Left lung (tissue), 10 donors: ENCODE results near the gene SPSB2. TPM values are rescaled to one million over a fixed set of nuclear protein-coding genes. Genes with fewer than 3 reads are reported as not detected.

Source experiments
- ATAC-seq: fragments of 200-7000 bp; cut with Tn5 transposase; one replicate; pipeline ENCODE4 v1.9.1; 2020; ENCODE audit warnings: moderate library complexity
- DNase-seq, 4 donors: peaks; one replicate each; pipeline ENCODE4 v3.0.0-alpha.2; 2013 to 2020
- H3K27ac ChIP-seq, 2 donors: fragments of 200-600 bp; sonication (generic) in 1 of 2; one replicate each; pipeline versions ENCODE4 v1.5.0 to v1.8.0; 2020 to 2021
- H3K27me3 ChIP-seq, 2 donors: fragments of 200-600 bp; sonication (generic) in 1 of 2; one replicate each; pipeline versions ENCODE4 v1.5.0 to v1.8.0; 2020 to 2021
- H3K36me3 ChIP-seq, 2 donors: fragments of 200-600 bp; sonication (generic) in 1 of 2; one replicate each; pipeline versions ENCODE4 v1.5.0 to v1.8.0; 2020 to 2021
- H3K4me1 ChIP-seq, 2 donors: fragments of 200-600 bp; one replicate each; pipeline ENCODE4 v1.8.0; 2021
- H3K4me3 ChIP-seq, 2 donors: fragments of 200-600 bp; sonication (generic) in 1 of 2; one replicate each; pipeline versions ENCODE4 v1.5.0 to v1.8.0; 2020 to 2021; ENCODE audit warnings: mild to moderate bottlenecking in 1 of 2
- H3K9me3 ChIP-seq, 2 donors: fragments of 200-600 bp; sonication (generic) in 1 of 2; one replicate each; pipeline versions ENCODE4 v1.5.0 to v1.8.0; 2020 to 2021
- intact Hi-C, 2 donors: fragments of 100-400 bp; cut with DNase I; formaldehyde crosslinking; loops; one replicate each; pipeline versions ENCODE4 v1.11.2 to v1.14.2; 2022
- polyA plus RNA-seq, 6 donors: library from polyadenylated mRNA; unstranded; fragments of 120-200 nt; gene quantifications; one replicate each; pipeline ENCODE4 v1.2.1, GENCODE V29; 2013; ENCODE audit not compliant: insufficient read length in 6 of 6
- total RNA-seq, 2 donors: library from RNA; stranded (reverse); fragmentation: NEBNext Ultra II Directional; extraction: Animal tissue kit (Norgen Biotek cat#: 25700); gene quantifications; one replicate each; pipeline ENCODE4 v1.2.1, GENCODE V29; 2021
- TF ChIP-seq, protein P1 (sequence below), 2 donors: fragments of 200-600 bp; sonication (generic) in 1 of 2; IDR thresholded peaks; one replicate each; pipeline versions ENCODE4 v1.5.0 to v1.8.0; 2021; ENCODE audit warnings: antibody characterized with exemption in 2 of 2
- donor health status: DM: no; HTN: yes; CAD: no.
- donor health status: DM: no; HTN: no; CAD: no.

The SPSB2 gene
- total and polyA plus RNA-seq, 8 donors: 3.4 to 27.1 (median 8.4) TPM

DNA sequence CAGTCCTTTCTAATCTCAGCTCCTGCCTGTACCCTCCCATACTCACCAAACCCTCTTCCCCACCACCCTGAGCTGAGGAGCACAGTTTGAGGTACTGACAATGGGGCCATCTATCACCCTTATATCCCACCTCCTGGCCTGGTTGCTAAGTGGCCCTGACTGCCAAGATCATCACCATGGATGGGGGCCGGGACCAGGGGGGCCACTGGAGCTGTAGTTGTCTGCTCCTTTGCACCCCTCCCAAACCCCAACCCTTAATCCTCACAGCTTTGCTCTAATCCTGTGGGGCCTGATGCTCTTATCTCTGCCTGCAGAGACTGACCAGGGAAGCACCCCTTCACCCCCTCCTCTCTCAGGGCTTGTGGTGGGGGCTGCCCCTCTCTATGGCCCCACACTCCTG lies 32.8 kb downstream of the SPSB2 start:
- Histone ChIP-seq H3K27ac (no peak overlapping the region), H3K4me1 (no peaks in the 10 kb centered on the region), H3K27me3 (no peaks in the 10 kb centered on the region), H3K9me3 (no peaks in the 10 kb centered on the region), H3K4me3 (no peak overlapping the region), H3K36me3 (no peaks in the 10 kb centered on the region)
- intact Hi-C loops: no loop called here
- ATAC-seq: no peak
- TF ChIP-seq, protein P1, sequence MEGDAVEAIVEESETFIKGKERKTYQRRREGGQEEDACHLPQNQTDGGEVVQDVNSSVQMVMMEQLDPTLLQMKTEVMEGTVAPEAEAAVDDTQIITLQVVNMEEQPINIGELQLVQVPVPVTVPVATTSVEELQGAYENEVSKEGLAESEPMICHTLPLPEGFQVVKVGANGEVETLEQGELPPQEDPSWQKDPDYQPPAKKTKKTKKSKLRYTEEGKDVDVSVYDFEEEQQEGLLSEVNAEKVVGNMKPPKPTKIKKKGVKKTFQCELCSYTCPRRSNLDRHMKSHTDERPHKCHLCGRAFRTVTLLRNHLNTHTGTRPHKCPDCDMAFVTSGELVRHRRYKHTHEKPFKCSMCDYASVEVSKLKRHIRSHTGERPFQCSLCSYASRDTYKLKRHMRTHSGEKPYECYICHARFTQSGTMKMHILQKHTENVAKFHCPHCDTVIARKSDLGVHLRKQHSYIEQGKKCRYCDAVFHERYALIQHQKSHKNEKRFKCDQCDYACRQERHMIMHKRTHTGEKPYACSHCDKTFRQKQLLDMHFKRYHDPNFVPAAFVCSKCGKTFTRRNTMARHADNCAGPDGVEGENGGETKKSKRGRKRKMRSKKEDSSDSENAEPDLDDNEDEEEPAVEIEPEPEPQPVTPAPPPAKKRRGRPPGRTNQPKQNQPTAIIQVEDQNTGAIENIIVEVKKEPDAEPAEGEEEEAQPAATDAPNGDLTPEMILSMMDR (IDR thresholded peaks at IDR 0.05): no peak
- no peak for DNase-seq

DNA sequence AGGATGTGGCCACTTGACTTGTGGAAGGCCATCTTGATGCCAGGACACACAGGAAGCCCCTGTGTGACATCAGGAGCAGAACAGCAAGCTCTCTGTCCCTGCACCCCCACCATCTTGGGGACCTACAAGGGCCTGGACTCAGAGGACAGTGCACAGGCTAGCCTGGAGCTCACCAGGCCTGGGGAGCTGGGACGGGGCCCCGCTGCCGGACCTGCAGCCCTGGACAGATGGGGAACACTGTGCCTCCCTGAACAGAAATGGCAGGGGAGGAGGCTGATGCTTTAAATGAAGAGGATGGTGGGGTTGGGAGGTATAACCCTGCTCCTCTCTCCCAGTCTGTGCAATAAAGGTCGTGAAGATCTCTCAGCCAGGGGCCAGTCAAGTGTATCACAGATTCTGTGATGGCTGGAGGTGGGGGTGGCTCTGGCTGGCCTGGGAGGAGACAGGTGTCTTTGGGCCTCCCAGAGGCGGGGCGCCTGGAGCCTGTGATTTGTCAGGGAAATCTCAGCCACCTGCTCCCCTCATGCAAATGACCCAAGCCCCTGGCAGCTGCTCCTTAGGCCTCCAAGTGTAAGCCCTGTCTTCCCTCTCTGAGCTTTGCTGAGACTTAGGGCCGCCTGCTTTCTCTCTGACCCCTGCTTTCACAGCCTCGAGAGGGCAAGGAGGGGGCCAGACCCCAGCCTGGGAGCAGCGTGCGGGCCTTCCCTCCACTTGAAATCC lies 33.5 kb downstream of the SPSB2 start:
- intact Hi-C loops: no loop called here
- DNase-seq: no peak
- H3K27me3 ChIP-seq: no peaks in the 10 kb centered on the region
- TF ChIP-seq, protein P1 (IDR thresholded peaks at IDR 0.05): no peak
- no peak overlapping the region for H3K4me3 ChIP-seq
- H3K9me3 ChIP-seq: no peaks in the 10 kb centered on the region
- H3K4me1 ChIP-seq: no peaks in the 10 kb centered on the region
- no peak for ATAC-seq
- no peak overlapping the region for H3K27ac ChIP-seq
- no peaks in the 10 kb centered on the region for H3K36me3 ChIP-seq

- H3K36me3 ChIP-seq: no peaks in the 10 kb centered on the region
- ATAC-seq (no peak), DNase-seq (no peak)
- H3K4me3 ChIP-seq: no peak overlapping the region
- TF ChIP-seq, protein P1 (IDR thresholded peaks at IDR 0.05): no peak
- intact Hi-C loops: no loop called here
- no peaks in the 10 kb centered on the region for H3K27me3 ChIP-seq
- H3K9me3 ChIP-seq: no peaks in the 10 kb centered on the region
- no peaks in the 10 kb centered on the region for H3K4me1 ChIP-seq
- no peak overlapping the region for H3K27ac ChIP-seq
Observed at GRCh38 chr12:6838854-6839253, 34.2 kb downstream of the SPSB2 start.

- H3K9me3 ChIP-seq: no peaks in the 10 kb centered on the region
- DNase-seq (no peak), ATAC-seq (no peak)
- TF ChIP-seq, protein P1 (IDR thresholded peaks at IDR 0.05): no peak
- H3K4me1 ChIP-seq: no peaks in the 10 kb centered on the region
- H3K36me3 ChIP-seq: no peaks in the 10 kb centered on the region
- H3K27me3 ChIP-seq: no peaks in the 10 kb centered on the region
- intact Hi-C loops: no loop called here
- no peak overlapping the region for H3K4me3 ChIP-seq
- no peak overlapping the region for H3K27ac ChIP-seq
Observed at GRCh38 chr12:6837370-6838060, 35.6 kb downstream of the SPSB2 start.

DNA sequence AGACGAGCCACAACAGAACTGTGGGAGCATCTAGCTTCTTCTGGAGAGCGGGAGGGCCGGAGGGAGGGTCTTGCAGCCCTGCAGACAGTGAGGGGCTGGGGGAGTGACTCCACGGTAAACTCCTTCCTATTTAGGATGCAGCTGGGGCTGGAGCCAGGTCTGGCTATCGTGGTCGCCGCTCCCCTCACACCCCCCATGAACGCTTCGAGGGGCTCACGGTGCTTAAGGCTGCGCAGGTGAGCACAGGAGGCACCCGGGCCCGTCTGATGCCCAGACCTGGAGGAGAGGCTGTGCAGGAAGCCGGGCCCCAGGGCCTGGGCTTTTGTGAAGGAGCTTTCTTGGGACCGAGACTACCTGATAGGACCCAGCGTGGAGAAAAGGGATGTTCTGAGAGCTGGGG lies 36.3 kb downstream of the SPSB2 start:
- Histone ChIP-seq H3K36me3 (no peaks in the 10 kb centered on the region), H3K27ac (no peak overlapping the region), H3K4me3 (no peak overlapping the region), H3K9me3 (no peaks in the 10 kb centered on the region), H3K27me3 (no peaks in the 10 kb centered on the region), H3K4me1 (no peaks in the 10 kb centered on the region)
- DNase-seq: no peak
- intact Hi-C loops: no loop called here
- ATAC-seq: no peak
- TF ChIP-seq, protein P1 (IDR thresholded peaks at IDR 0.05): no peak
